LNCAP (cell line): ENCODE results near the gene DEK.

Source experiments
- TF ChIP-seq, protein P1 (sequence below): fragments of 450-650 bp; IDR thresholded peaks from 2 replicates; pipeline ENCODE4 v1.5.1; 2017; ENCODE audit warnings: mild to moderate bottlenecking

Gene DEK

DNA sequence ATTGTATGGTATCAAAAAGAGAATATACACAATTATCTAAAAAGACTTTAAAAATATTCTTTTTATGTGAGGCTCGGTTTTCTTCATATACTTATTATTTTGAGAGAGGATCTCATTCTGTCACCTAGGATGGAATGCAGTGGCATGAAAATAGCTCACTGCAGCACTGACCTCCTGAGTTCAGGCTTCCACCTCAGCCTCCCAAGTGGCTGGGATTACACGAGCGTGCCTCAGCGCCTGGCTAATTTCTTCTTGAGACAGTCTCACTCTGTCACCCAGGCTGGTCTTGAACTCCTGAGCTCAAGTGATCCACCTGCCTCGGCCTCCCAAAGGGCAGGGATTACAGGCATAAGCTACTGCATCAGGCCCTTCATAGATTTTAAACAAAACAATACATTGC lies 10.7 kb downstream of the DEK start:
- TF ChIP-seq, protein P1, sequence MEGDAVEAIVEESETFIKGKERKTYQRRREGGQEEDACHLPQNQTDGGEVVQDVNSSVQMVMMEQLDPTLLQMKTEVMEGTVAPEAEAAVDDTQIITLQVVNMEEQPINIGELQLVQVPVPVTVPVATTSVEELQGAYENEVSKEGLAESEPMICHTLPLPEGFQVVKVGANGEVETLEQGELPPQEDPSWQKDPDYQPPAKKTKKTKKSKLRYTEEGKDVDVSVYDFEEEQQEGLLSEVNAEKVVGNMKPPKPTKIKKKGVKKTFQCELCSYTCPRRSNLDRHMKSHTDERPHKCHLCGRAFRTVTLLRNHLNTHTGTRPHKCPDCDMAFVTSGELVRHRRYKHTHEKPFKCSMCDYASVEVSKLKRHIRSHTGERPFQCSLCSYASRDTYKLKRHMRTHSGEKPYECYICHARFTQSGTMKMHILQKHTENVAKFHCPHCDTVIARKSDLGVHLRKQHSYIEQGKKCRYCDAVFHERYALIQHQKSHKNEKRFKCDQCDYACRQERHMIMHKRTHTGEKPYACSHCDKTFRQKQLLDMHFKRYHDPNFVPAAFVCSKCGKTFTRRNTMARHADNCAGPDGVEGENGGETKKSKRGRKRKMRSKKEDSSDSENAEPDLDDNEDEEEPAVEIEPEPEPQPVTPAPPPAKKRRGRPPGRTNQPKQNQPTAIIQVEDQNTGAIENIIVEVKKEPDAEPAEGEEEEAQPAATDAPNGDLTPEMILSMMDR: no peak

DNA sequence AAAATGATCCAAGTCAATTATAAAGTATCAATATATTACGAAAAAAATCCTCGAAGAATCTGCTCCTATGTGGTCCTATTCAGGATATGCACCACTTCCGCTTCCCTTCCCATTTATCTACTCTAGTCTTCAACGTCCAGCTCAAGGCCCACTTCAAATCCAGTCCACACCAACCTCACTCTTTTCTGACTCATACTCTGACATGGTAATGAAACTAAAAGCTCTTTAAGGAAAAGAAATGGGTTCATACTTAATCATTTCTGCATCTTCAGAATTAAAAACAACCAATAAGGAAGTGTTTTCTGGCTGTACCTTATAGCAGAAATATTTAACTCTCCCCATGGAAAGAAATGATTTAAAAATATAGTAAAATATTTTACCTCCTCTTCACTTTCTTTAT lies 15.1 kb downstream of the DEK start:
- TF ChIP-seq, protein P1: no peak

DNA sequence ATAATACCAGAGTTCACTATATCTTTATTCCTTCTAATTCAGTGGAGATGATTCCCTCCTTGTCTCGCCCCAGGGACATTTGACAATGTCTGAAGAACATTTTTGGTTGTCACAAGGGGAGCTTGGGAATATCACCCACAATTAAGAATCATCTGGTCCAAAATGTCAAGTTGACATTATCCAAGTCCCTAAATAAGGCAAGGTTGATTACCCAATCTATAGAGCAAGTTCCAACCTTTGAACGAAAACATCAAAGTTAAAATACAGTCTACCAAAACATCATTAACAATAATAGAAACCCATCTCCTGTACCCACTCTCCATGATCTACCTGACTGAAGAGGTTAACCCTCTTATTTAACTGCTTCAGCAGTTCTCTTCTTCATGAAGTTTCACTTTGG lies 15.6 kb downstream of the DEK start:
- TF ChIP-seq, protein P1: no peak

DNA sequence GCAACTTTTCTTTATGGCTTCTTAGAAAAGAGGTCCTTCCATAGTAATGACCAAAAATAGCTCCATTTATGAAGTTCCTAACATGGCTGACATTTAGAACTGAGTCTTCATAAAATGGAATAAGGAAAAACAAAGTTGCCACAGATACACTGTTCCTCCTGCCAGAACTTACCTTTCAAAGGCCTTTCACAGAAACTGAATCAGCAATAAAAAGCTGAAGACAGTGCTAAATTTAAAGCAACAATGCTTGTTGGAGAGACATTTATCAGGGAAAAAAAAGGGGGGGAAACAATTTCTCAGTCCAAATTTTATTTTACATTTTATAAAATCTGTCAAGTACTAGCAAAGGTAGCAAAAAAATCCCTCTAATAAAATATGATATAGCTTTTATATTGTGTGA lies 17.3 kb downstream of the DEK start:
- TF ChIP-seq, protein P1: no peak

DNA sequence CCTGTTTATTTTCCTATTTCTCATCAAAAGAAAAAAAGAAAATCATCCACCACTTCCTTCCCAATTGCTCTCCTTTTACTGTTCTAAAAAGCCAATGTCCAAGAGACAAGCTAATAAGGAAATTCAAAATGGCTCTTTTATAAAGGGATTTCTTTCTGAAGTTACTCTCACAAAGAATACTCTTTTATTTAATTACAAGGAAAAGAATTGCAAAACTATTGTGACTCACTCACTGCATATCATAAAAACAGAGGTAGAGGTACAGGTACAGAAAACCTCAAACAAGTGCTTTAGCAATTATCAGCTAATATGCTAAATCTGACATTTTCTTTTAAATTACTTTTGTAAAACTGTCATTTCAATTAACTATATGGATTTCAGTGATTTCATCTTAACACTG lies 18.1 kb downstream of the DEK start:
- TF ChIP-seq, protein P1: no peak

DNA sequence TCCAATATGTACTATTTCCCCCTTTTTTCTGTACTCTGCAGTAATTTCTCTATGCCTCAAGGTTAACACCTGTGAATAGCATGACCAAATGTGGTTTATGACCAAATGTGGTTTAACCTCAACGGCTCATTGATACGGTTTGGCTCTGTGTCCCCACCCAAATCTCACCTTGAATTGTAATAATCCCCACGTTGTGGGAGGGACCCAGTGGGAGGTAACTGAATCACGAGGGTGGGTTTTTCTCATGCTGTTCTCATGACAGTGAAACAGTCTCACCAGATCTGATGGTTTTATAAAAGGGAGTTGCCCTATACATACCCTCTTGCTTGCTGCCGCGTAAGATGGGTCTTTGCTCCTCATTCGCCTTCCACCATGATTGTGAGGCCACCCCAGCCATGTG lies 18.7 kb downstream of the DEK start:
- TF ChIP-seq, protein P1: no peak

DNA sequence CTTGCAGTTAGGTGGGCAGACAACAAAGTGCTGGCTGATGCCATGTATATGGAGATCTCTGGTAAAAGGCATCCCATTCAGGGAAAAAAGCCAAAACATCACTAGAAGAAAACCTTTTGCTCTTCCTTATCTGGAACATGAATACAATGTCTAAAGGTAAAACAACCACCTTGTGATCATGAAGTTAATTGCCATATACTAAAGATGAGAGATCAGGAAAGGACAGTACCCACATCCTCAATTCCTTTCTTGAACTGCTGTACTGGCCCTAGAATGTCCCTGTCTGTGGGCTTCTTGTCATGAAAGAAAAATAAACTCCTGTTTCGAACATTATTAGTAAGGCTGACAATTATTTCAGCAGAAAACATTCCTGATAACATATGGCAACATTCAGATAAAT lies 19.3 kb downstream of the DEK start:
- TF ChIP-seq, protein P1: no peak

DNA sequence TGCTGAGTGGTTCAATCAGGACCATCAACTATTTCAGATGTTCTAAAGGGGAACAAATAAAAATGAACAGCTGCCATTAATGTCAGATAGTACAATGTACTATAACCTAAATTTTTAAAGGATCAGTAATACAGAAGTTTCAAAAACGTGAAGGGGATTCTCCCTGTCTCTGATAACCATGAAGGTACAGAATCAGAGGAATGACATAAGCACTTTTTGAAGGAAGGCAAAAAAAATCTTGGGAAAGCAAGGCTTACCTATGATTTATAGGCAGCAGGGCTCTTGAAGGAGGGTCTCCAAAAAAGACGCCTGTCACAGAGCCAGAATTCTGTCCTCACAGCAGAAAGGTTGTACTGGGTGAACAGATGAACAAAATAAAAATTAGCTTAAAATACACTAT lies 20.1 kb downstream of the DEK start:
- TF ChIP-seq, protein P1: no peak
